Measurements from ENCODE around the gene PIK3CG.
"Not testable (repeated sequence)": the region's sequence is repeated elsewhere in the genome, so short reads cannot be mapped to it uniquely, and the experiment has no call there.

Gene PIK3CG

DNA sequence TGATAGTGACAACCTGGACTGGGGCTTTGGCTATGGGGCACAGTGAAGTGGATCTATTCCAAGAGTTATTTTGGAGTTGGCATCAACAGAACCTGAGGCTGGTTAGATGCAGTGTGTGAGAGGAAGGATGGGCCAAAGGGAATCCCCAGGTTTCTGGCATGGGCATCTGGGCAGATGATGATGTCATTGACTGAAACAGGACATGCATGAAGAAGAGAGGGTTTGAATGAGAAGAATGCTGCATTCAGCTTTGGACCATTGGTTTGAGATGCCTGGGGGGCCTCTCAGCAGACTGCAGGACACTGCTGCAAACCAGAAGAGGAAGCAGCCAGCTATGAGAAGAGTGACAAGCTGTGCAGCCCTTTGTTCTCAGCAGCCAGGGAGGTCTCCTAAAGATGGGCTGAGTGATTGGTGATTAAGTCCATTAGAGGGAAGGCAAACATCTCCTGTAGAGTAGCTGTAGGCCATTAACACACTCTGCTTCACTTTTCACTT, 23.1 kb upstream of the PIK3CG start:
- no peak for TF ChIP-seq CTCF (IDR thresholded peaks at IDR 0.05; ENCODE audit: control insufficient read depth, extremely low read depth, insufficient read depth)
- H3K4me3 ChIP-seq (ENCODE audit: low read depth, low read length) = no peak overlapping the region
- DNase-seq (ENCODE audit: low read depth) = no peak

- no peak overlapping the region for H3K4me3 ChIP-seq (ENCODE audit: low read depth, low read length)
- DNase-seq (ENCODE audit: low read depth) = no peak
- no peak for TF ChIP-seq CTCF (IDR thresholded peaks at IDR 0.05; ENCODE audit: control insufficient read depth, extremely low read depth, insufficient read depth)
These were observed 20.6 kb upstream of the PIK3CG start for GRCh38 chr7:106844279-106844997.

- no peak for TF ChIP-seq CTCF (IDR thresholded peaks at IDR 0.05; ENCODE audit: control insufficient read depth, extremely low read depth, insufficient read depth)
- no peak for DNase-seq (ENCODE audit: low read depth)
- H3K4me3 ChIP-seq (ENCODE audit: low read depth, low read length) = no peak overlapping the region
These were observed 17.0 kb upstream of the PIK3CG start for GRCh38 chr7:106848049-106848448.

DNA sequence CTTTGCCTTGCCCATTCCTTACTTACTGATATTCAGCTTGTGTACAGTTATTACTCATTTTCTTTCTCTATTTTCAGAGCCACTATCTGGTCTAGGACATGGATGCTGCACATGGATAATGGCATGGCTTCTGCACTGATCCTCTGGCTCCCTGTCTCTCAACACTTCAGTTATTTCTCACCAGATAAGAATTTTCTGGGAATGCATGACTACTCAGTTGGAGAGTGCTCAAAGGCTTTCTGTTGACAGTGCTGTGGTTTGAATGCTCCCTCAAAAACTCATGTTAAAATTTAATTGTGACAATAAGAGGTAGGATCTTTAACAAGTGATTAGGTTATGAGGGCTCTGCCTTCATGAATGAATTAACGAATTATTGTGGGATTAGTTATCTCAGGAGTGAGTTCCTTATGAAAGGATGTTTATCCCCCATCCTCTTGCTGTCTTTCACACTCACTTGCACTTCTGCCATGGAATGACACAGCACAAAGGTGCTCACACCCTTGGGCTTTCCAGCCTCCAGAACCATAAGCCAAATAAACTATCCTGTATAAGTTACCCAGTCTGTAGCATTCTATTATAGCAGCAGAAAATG, 16.1 kb upstream of the PIK3CG start:
- DNase-seq (ENCODE audit: low read depth) = no peak
- H3K4me3 ChIP-seq (ENCODE audit: low read depth, low read length) = no peak overlapping the region
- TF ChIP-seq CTCF (IDR thresholded peaks at IDR 0.05; ENCODE audit: control insufficient read depth, extremely low read depth, insufficient read depth) = no peak

DNA sequence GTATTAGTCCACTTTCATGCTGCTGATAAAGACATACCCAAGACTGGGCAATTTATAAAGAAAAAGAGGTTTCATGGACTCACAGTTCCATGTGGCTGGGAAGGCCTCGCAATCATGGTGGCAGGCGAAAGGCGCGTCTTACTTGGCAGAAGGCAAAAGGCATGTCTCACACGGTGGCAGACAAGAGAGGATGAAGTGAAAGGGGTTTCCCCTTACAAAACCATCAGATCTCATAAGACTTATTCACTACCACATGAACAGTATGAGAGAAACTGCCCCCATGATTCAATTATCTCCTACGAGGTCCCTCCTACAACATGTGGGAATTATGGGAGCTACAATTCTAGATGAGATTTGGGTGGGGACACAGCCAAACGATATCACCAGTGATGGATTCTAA, 13.4 kb upstream of the PIK3CG start:
- H3K4me3 ChIP-seq (ENCODE audit: low read depth, low read length); DNase-seq (ENCODE audit: low read depth): not testable (repeated sequence)

DNA sequence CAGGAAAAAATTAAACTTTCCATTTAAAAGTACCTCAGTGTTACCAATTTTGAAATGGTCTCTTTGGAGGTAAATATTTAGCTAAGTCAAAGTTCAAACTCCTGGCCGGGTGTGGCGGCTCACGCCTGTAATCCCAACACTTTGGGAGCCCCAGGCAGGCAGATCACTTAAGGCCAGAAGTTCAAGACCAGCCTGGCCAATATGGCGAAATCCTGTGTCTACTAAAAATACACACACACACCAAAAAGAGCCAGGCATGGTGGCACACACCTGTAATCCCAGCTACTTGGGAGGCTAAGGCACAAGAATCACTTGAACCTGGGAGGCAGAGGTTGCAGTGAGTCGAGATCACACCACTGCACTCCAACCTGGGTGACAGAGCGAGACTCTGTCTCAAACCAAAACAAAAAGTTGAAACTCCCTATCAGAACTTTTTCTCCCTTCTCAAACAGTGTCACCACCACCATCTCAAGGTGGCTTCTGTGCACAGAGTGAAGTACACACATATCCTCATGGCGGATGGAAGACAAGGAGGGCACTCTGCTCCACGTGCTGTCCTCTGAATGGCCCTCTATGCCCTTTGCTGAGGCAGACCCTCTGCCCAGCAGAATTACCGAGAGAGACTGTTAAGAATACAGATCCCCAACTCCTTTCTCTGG, 11.7 kb upstream of the PIK3CG start:
- no peak for TF ChIP-seq CTCF (IDR thresholded peaks at IDR 0.05; ENCODE audit: control insufficient read depth, extremely low read depth, insufficient read depth)
- DNase-seq (ENCODE audit: low read depth) = no peak
- no peak overlapping the region for H3K4me3 ChIP-seq (ENCODE audit: low read depth, low read length)

- DNase-seq (ENCODE audit: low read depth) = no peak
These were observed 9.4 kb upstream of the PIK3CG start for GRCh38 chr7:106855540-106856132.

More at GRCh38 chr7:106855540-106856132, 9.4 kb upstream of the PIK3CG start:
- H3K4me3 ChIP-seq (ENCODE audit: low read depth, low read length) = no peak overlapping the region
- TF ChIP-seq CTCF (IDR thresholded peaks at IDR 0.05; ENCODE audit: control insufficient read depth, extremely low read depth, insufficient read depth) = no peak

All from LNCaP clone FGC (cell line).